Measurements from ENCODE around the gene TMEM272.

Gene TMEM272

DNA sequence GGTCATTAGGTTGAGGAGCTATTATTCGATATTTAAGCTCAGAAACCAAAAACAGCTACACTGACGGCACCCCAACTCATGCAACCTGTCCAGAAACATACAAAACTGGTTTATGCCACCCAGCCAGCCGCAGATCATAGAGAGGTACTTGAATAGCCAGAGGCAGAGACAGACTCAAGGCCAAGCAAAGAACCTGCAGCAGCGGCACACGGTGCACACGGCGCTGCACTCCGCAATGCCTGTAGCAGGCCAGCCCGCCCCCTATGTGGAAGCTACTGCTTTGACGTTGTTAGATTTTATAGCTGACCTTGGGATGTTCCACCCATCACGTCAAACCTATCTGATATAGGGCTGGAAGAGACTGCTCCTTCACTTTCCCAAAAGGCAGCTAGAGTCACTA lies 29.1 kb downstream of the TMEM272 start:
- Histone ChIP-seq H3K27ac (ENCODE audit: low read length) (no peak overlapping the region), H3K4me2 (ENCODE audit: insufficient read depth, low read length) (no peak overlapping the region), H3K9ac (ENCODE audit: low read depth, low read length) (no peak overlapping the region), H3K9me3 (ENCODE audit: insufficient read depth, low read length, severe bottlenecking) (no peaks in the 10 kb centered on the region), H4K20me1 (ENCODE audit: insufficient read depth, low read length) (no peaks in the 10 kb centered on the region), H3K79me2 (ENCODE audit: insufficient read depth, low read length) (no peaks in the 10 kb centered on the region), H3K36me3 (ENCODE audit: insufficient read depth, low read length) (no peaks in the 10 kb centered on the region), H2AFZ (ENCODE audit: low read depth, low read length) (no peak overlapping the region), H3K4me1 (ENCODE audit: insufficient read depth, low read length) (peaks cover 9% of the 10 kb centered on the region), H3K27me3 (ENCODE audit: insufficient read depth, low read length, poor library complexity) (peaks cover 13% of the 10 kb centered on the region), H3K4me3 (ENCODE audit: low read depth in 1 of 2, low read length in 2 of 2) (no peak overlapping the region)
- DNase-seq, result no peak
- ATAC-seq (ENCODE audit: insufficient read depth, low read depth), result no peak
- no peak for TF ChIP-seq EZH2 (IDR thresholded peaks at IDR 0.05; ENCODE audit: borderline replicate concordance, low read depth, low read length, severe bottlenecking)
- TF ChIP-seq, protein P1, sequence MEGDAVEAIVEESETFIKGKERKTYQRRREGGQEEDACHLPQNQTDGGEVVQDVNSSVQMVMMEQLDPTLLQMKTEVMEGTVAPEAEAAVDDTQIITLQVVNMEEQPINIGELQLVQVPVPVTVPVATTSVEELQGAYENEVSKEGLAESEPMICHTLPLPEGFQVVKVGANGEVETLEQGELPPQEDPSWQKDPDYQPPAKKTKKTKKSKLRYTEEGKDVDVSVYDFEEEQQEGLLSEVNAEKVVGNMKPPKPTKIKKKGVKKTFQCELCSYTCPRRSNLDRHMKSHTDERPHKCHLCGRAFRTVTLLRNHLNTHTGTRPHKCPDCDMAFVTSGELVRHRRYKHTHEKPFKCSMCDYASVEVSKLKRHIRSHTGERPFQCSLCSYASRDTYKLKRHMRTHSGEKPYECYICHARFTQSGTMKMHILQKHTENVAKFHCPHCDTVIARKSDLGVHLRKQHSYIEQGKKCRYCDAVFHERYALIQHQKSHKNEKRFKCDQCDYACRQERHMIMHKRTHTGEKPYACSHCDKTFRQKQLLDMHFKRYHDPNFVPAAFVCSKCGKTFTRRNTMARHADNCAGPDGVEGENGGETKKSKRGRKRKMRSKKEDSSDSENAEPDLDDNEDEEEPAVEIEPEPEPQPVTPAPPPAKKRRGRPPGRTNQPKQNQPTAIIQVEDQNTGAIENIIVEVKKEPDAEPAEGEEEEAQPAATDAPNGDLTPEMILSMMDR (IDR thresholded peaks at IDR 0.05; ENCODE audit: borderline replicate concordance, extremely low read depth, low read length, poor library complexity, severe bottlenecking), result no peak

DNA sequence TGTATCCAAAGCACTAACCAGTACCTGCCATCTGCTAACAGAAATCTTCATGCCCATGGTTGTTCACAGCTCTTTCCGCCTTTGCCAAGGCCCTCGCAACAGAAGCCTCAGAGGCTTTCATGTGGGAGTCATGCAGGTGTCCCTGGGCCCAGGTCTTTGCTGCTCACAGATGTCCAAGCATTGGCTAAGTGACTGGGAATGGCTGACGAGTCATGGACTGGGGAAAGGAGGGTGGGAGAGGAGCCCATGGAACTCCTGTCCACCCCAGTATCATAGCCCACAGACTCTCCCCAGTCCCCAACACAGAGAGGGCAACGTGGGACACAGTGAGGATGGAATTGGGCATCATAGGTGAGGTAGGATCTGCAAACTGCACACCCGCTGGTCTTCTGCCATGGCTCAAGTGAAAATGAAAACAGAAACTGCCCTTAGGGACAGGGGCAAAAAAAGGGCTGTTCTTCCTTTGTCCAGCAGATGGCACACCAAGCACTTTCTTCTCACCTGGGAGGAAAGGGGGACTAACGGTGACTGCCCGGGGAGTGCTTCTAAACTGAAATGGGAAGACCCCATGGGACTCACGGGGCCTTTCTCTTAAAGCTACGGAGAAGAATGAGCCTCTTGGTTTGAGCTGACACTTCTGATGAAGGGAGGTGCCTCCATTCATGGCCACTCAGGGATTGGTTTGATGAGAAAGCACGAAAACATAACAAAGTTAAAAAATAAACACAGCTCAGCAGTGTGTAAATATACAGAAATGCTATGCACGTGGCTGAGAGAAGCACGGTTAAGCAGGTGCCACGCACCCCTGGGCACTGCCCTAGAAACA lies 29.9 kb downstream of the TMEM272 start:
- Histone ChIP-seq H3K27ac (ENCODE audit: low read length) (peak overlapping the region; percentile 32; the same call in 1 of the 2 replicates), H3K27me3 (ENCODE audit: insufficient read depth, low read length, poor library complexity) (peaks cover 6% of the 10 kb centered on the region), H3K9me3 (ENCODE audit: insufficient read depth, low read length, severe bottlenecking) (no peaks in the 10 kb centered on the region), H3K79me2 (ENCODE audit: insufficient read depth, low read length) (no peaks in the 10 kb centered on the region), H3K9ac (ENCODE audit: low read depth, low read length) (peak overlapping the region; percentile 19; the same call in 1 of the 2 replicates), H3K4me1 (ENCODE audit: insufficient read depth, low read length) (peaks cover 9% of the 10 kb centered on the region), H3K4me2 (ENCODE audit: insufficient read depth, low read length) (peak overlapping the region; percentile 66), H3K4me3 (ENCODE audit: low read depth in 1 of 2, low read length in 2 of 2) (peak overlapping the region in 1 of 2 experiments; percentile 40; a peak in 2 of 4 replicates), H3K36me3 (ENCODE audit: insufficient read depth, low read length) (no peaks in the 10 kb centered on the region), H2AFZ (ENCODE audit: low read depth, low read length) (peak overlapping the region; percentile 71), H4K20me1 (ENCODE audit: insufficient read depth, low read length) (no peaks in the 10 kb centered on the region)
- TF ChIP-seq EZH2 (IDR thresholded peaks at IDR 0.05; ENCODE audit: borderline replicate concordance, low read depth, low read length, severe bottlenecking), result no peak
- TF ChIP-seq, protein P1 (IDR thresholded peaks at IDR 0.05; ENCODE audit: borderline replicate concordance, extremely low read depth, low read length, poor library complexity, severe bottlenecking), result peak; percentile 97
- DNase-seq (peak; percentile 72), ATAC-seq (ENCODE audit: insufficient read depth, low read depth) (peak; percentile 93)

DNA sequence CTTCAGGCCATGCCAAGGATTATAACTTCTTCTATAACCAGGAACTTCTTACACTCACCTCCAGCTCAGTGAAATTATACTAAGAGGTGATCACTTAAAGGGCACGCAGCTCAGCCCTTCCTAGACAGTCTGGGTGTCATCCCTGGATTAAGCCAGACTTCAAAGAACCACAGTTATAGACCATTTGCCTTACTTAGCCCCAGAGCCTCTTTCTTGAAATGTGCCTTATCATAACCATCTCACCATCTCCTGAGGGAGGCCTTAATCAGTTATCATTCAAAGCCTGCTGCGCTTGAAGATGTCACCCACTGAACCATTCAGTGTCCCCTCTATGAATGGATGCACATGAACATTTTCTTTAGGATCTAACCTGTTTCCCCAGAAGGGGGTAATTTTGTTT lies 30.9 kb downstream of the TMEM272 start:
- no peak for ATAC-seq (ENCODE audit: insufficient read depth, low read depth)
- Histone ChIP-seq H3K4me3 (ENCODE audit: low read depth in 1 of 2, low read length in 2 of 2) (no peak overlapping the region), H3K27ac (ENCODE audit: low read length) (no peak overlapping the region), H3K27me3 (ENCODE audit: insufficient read depth, low read length, poor library complexity) (no peaks in the 10 kb centered on the region), H3K79me2 (ENCODE audit: insufficient read depth, low read length) (no peaks in the 10 kb centered on the region), H3K9ac (ENCODE audit: low read depth, low read length) (no peak overlapping the region), H4K20me1 (ENCODE audit: insufficient read depth, low read length) (no peaks in the 10 kb centered on the region), H3K4me2 (ENCODE audit: insufficient read depth, low read length) (no peak overlapping the region), H3K4me1 (ENCODE audit: insufficient read depth, low read length) (peaks cover 9% of the 10 kb centered on the region), H3K9me3 (ENCODE audit: insufficient read depth, low read length, severe bottlenecking) (no peaks in the 10 kb centered on the region), H2AFZ (ENCODE audit: low read depth, low read length) (no peak overlapping the region), H3K36me3 (ENCODE audit: insufficient read depth, low read length) (no peaks in the 10 kb centered on the region)
- TF ChIP-seq EZH2 (IDR thresholded peaks at IDR 0.05; ENCODE audit: borderline replicate concordance, low read depth, low read length, severe bottlenecking), result no peak
- TF ChIP-seq, protein P1 (IDR thresholded peaks at IDR 0.05; ENCODE audit: borderline replicate concordance, extremely low read depth, low read length, poor library complexity, severe bottlenecking), result no peak
- no peak for DNase-seq
